ENCODE data around the gene TRAF5.

TRAF5 gene

DNA sequence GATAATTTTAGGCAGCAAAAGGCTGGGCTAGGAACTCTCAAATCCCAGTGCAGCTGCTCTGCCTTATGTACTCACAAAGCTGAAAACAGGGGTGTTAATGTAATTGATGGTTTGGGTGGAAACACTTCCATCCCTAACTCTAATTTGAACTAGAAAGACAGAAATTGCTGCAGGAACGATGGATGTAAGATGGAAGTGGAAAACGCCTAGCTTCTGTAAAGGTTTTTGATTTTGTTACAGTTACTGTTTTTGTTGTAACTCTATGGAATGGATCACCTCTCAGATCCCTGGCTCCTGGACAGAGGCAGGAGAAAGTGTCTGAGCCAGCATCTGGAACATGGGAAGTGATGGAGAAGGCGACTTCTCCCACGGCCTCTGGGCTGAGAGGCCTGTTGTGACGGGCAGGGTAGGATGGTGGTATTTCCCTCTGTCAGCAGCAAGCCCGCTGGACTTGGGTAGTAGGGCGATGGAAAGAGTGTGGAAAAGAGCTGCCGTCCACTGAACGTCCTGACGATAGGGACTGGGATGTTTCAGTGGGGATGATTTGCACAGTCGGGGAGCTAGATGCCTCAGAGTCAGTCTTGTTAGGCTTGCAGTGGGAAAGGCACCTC lies 1.6 kb downstream of the TRAF5 start:
- no peak for DNase-seq

DNA sequence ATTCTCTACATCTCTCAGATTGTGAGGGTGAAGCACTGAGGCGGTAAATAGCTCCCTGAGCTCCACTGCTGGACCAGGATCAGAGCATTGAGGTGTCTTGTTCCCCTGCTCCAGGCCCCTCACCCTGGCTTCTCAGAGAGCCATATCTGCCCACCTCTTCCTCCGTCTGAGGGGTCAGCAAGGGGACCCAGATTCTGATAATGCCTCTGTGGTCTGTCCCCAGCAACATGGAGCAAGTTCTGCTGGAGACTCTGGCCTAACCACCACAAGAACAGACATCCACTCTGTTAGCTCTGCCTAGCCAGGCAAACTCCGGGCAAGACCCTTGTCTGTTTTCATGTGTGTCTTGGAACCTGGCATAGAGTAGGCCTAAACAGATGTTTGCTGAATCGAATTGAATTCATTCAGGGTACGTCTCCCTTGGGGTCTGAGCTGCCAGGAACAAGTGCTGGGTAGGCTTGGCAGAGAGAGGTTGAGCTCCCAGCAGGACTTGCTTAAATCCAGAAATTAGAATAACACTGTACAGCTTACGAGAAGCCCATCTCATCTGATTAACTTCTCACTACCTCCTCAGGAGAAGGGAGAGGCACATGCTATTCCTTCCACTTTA lies 2.3 kb downstream of the TRAF5 start:
- no peak for DNase-seq

DNA sequence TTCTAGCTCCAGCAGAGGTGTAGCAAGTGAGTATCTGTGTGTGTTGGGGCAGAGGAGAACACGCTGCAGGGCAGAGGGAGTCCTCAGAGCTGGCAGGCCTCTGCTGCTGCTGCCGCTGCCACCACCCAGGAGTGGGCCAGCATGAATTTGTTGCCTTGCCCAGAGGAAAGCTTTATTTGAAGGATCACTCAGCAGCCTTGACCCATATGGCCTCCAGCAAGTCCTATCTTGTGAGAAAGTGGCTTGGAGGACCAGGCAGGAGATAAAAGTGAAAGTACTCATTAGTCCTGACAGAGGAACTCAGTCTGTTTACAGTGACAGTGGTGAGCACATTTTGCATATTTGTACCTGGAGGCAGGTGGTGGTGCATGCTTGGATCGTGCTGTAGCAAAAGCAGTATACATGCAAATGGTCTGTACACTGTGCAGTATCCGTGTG lies 3.1 kb downstream of the TRAF5 start:
- DNase-seq = no peak

GRCh38 chr1:211330282-211330936 lies 3.8 kb downstream of the TRAF5 start:
- DNase-seq = no peak

GRCh38 chr1:211331011-211331709 lies 4.5 kb downstream of the TRAF5 start:
- no peak for DNase-seq

DNA sequence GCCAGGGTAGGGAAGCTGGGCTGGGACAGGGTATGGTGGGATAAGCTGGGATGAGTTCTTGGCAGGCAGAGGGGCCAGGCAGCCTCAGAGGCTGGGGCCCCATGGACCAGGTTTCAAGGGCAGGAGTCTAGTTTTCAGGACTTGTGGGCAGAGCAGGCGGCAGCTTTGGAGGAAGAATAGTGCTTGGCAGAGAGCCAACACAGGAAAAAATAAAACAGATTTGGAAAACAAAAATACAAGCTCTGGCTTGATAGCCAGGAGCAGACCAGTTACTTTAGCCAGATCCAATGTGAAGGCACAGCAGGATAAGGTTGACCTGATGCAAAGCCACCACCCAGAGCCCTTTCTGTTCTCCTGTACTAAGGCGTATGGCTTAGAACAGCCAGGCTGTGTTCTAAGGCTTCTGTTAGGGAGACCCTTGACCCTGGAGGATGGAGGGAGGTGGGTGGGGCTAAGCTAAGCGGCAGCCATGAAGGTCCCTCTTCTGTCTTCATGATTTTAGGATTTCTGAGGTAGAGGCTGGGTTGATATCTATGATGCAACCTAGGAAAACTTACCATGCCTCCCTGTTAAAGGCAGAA lies 5.5 kb downstream of the TRAF5 start:
- no peak for DNase-seq

DNA sequence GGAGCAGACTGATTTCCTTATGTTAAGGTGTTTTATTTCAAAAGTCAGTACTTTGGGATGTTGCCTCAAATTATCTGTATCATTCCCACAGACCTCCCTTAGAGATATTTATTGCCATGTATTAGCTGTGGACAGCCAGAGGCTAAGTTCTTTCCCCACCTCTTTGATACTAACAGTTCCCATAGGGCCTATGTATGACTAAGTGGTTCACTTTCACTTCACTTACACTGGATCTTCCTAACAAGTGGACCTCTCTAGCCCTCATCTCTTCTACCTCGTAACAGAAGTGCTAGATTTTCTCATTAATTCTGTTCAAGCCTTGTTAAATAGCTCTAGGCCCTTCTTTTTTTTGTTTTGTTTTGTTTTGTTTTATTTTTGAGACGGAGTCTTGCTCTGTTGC lies 6.2 kb downstream of the TRAF5 start:
- DNase-seq = no peak

- no peak for DNase-seq
Measured at GRCh38 chr1:211333906-211334305, 7.3 kb downstream of the TRAF5 start.

GRCh38 chr1:211334986-211335385 lies 8.4 kb downstream of the TRAF5 start:
- DNase-seq = no peak

DNA sequence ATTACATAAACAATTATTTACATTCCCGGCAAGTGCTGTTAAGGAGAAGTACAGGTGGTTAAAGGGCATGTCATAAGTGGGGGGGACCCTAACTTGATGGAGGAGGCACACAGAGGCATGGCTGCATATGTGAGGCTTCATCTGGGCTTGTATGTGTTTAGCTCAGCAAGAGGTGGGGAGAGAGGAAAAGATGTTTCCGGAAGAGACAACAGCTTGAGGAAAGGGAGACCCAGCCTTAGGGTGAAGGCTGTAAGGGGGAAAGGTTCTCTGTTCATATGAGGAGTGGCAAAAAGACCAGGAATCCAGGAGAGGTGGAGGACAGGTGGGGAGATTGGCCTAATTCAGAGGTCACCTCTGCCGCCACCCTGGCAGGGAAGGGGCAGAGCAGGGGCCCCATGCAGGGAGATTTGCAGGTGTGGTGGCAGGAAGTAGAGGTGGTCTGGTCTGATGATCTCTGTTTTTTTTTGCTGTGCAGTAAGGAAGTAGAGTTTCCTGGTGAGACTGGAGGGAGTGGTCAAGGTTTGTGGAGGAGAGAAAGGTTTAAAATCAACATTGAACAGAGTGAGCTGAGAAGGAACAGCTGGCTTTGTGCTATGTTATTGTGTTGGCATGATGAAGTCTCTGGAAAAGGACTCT lies 9.0 kb downstream of the TRAF5 start:
- DNase-seq = no peak

DNA sequence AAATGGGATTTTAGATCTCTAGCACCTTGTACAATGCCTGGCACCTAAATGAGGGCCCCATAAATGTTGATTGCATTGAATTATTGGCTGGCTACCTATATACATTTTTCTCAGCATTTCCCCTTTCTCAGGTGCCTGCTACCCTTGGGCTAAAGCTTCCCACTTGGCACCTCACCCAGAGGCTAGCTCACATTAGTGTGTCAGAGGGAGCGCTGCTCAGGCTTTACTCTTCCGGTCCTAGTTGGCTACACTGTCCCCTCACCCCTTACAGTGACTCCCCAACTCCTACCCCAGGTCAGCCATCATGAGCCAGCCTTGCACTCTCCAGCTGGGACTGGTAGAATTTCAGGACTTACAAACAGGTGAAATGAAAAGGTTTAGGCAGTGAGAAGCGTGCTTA lies 9.5 kb downstream of the TRAF5 start:
- no peak for DNase-seq

DNA sequence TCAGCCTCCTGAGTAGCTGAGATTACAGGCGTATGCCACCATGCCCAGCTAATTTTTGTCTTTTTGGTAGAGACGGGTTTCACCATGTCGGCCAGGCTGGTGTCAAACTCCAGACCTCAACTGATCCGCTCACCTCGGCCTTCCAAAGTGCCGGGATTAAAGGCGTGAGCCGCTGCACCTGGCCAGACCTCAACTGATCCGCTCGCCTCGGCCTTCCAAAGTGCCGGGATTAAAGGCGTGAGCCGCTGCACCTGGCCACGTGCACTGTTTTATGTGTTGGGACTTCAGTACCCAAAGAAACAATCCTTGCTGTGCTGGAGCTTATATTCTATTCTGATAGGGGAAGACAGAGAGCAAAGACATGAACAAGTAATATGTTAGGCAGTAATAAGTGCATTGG lies 10.1 kb downstream of the TRAF5 start:
- no peak for DNase-seq

- no peak for DNase-seq
Measured at GRCh38 chr1:211337430-211338223, 11.0 kb downstream of the TRAF5 start.

DNA sequence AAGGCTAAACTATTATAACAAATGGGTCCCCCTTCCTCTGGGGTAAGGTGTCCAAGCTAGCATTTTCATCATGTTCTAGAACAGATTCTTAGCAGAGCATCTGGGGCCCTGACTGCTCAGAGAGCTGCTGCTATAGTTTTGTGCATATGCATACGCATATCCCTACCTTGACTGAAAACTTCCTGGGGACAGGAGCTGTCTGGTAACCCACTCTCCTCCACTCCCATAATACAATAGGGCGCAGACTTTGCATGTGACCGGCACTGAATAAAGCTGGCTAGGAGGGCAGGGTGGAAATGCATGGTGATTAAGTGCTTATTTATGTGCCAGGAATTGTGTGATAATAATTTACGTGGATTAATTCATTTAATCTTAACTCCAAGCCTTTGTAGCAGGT lies 11.6 kb downstream of the TRAF5 start:
- DNase-seq = no peak

- no peak for DNase-seq
Measured at GRCh38 chr1:211339631-211340041, 13.0 kb downstream of the TRAF5 start.

DNA sequence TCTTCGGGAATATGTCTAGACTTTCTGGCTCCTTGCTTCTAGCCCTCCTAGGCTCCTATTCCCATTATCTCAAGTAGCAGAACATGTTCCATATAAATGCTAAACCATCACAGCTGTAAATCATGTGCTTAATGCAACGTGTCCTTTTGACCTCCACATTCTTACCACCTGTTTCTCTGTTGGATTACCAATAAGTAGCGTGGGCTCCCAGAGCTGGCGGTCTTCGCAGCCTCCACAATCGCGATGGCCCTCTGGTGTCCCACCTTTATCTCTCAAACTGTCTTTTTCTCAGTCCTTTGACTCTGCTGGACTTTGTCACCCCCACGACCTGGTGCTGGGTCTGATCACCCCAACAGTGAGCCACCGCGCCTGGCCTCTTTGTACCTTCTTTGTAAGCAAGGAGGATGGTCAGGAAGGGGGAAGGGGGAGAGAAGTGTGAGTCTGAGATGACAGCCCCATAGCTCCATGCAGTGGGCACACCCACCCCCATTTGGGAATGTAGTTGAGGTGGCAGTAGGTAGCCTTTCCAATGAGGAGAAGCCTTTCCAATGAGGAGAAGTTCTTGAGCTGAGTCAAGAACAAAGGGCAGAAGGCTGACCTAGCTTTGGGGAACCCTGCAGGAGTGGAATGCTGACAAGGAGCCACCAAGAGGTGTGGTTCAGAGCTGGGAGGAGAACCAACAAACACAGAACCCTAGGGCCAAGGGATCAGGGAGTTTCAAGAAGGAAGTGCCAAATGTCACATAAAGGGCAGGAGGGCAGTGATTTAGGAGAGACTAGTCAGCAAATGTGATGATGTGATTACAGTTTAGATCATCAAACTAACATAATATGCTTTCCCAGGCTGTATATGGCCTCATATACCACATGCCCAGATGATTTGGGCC lies 14.2 kb downstream of the TRAF5 start:
- DNase-seq = no peak

GRCh38 chr1:211341999-211342398 lies 15.4 kb downstream of the TRAF5 start:
- no peak for DNase-seq

DNA sequence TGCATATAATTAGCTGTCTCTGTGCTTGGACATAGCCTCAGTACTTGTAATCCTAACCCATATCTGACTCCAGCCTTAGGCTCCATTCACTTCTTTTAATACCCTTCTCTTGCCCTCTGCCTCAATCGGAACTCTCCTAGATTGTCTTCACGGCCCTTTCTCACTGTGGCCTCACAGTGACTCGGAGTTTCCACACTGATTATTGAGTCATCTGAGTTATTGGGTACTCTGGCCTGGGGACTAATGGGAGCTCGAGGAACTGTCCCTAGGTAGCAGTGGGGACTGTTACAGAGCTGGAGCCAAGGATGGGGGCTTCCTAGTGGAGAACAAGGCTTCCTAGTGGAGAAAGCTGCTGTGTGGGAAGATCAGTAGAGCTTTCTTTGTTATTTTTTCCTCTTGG lies 17.0 kb downstream of the TRAF5 start:
- DNase-seq = no peak

- DNase-seq = no peak
Measured at GRCh38 chr1:211344152-211344618, 17.6 kb downstream of the TRAF5 start.

- no peak for DNase-seq
Measured at GRCh38 chr1:211345719-211346118, 19.1 kb downstream of the TRAF5 start.
